IPS-18a (cell line): ENCODE measurements around the gene FAM174A.

Experiments
- H3K27ac ChIP-seq: one replicate; pipeline ENCODE4 v1.5.1; 2013; ENCODE audit warnings: low read length
- H3K27me3 ChIP-seq: one replicate; pipeline ENCODE4 v1.6.1; 2013; ENCODE audit warnings: mild to moderate bottlenecking, low read length; ENCODE audit not compliant: control insufficient read depth, insufficient read depth
- H3K36me3 ChIP-seq: one replicate; pipeline ENCODE4 v1.6.1; 2013; ENCODE audit warnings: low read depth, low read length; ENCODE audit not compliant: control insufficient read depth
- H3K4me1 ChIP-seq: one replicate; pipeline ENCODE4 v1.6.1; 2013; ENCODE audit warnings: low read depth, low read length; ENCODE audit not compliant: control insufficient read depth
- H3K4me3 ChIP-seq: one replicate; pipeline ENCODE4 v1.5.1; 2013; ENCODE audit warnings: low read length
- H3K9ac ChIP-seq: one replicate; pipeline ENCODE4 v1.6.1; 2013; ENCODE audit warnings: mild to moderate bottlenecking, low read length, moderate library complexity
- H3K9me3 ChIP-seq: one replicate; pipeline ENCODE4 v1.6.1; 2013; ENCODE audit warnings: low read depth, low read length; ENCODE audit not compliant: control insufficient read depth

FAM174A gene

GRCh38 chr5:100539519-100539918 is 4.3 kb downstream of the FAM174A start:
- Histone ChIP-seq H3K27me3 (no peaks in the 10 kb centered on the region), H3K9ac (no peak overlapping the region), H3K4me1 (peaks cover 8% of the 10 kb centered on the region), H3K4me3 (no peak overlapping the region), H3K9me3 (no peaks in the 10 kb centered on the region), H3K36me3 (no peaks in the 10 kb centered on the region), H3K27ac (no peak overlapping the region)

GRCh38 chr5:100542086-100542485 is 6.9 kb downstream of the FAM174A start:
- Histone ChIP-seq H3K36me3 (no peaks in the 10 kb centered on the region), H3K9ac (no peak overlapping the region), H3K27me3 (no peaks in the 10 kb centered on the region), H3K9me3 (no peaks in the 10 kb centered on the region), H3K4me3 (no peak overlapping the region), H3K27ac (no peak overlapping the region), H3K4me1 (no peaks in the 10 kb centered on the region)

- no peak overlapping the region for H3K27ac ChIP-seq
- no peaks in the 10 kb centered on the region for H3K36me3 ChIP-seq
- no peaks in the 10 kb centered on the region for H3K9me3 ChIP-seq
- H3K9ac ChIP-seq = no peak overlapping the region
- no peaks in the 10 kb centered on the region for H3K27me3 ChIP-seq
- no peaks in the 10 kb centered on the region for H3K4me1 ChIP-seq
- no peak overlapping the region for H3K4me3 ChIP-seq
These were observed 10.8 kb downstream of the FAM174A start for GRCh38 chr5:100546001-100546400.

GRCh38 chr5:100550531-100551051 is 15.4 kb downstream of the FAM174A start:
- no peaks in the 10 kb centered on the region for H3K9me3 ChIP-seq
- H3K27ac ChIP-seq = no peak overlapping the region
- no peaks in the 10 kb centered on the region for H3K36me3 ChIP-seq
- no peak overlapping the region for H3K9ac ChIP-seq
- H3K4me3 ChIP-seq = no peak overlapping the region
- no peaks in the 10 kb centered on the region for H3K27me3 ChIP-seq
- H3K4me1 ChIP-seq = no peaks in the 10 kb centered on the region

GRCh38 chr5:100551183-100551582 is 16.0 kb downstream of the FAM174A start:
- H3K9me3 ChIP-seq = no peaks in the 10 kb centered on the region
- no peak overlapping the region for H3K27ac ChIP-seq
- no peak overlapping the region for H3K4me3 ChIP-seq
- H3K4me1 ChIP-seq = no peaks in the 10 kb centered on the region
- no peaks in the 10 kb centered on the region for H3K36me3 ChIP-seq
- no peak overlapping the region for H3K9ac ChIP-seq
- H3K27me3 ChIP-seq = no peaks in the 10 kb centered on the region

- Histone ChIP-seq H3K9me3 (no peaks in the 10 kb centered on the region), H3K36me3 (no peaks in the 10 kb centered on the region), H3K27me3 (no peaks in the 10 kb centered on the region), H3K4me3 (no peak overlapping the region), H3K4me1 (no peaks in the 10 kb centered on the region), H3K9ac (no peak overlapping the region), H3K27ac (no peak overlapping the region)
These were observed 18.0 kb downstream of the FAM174A start for GRCh38 chr5:100553209-100553608.

GRCh38 chr5:100560860-100561259 is 25.7 kb downstream of the FAM174A start:
- Histone ChIP-seq H3K36me3 (no peaks in the 10 kb centered on the region), H3K4me1 (peaks cover 4% of the 10 kb centered on the region), H3K9me3 (no peaks in the 10 kb centered on the region), H3K27ac (no peak overlapping the region), H3K4me3 (no peak overlapping the region), H3K27me3 (no peaks in the 10 kb centered on the region), H3K9ac (no peak overlapping the region)

- Histone ChIP-seq H3K9me3 (no peaks in the 10 kb centered on the region), H3K27me3 (no peaks in the 10 kb centered on the region), H3K27ac (no peak overlapping the region), H3K4me1 (peaks cover 4% of the 10 kb centered on the region), H3K36me3 (no peaks in the 10 kb centered on the region), H3K4me3 (no peak overlapping the region), H3K9ac (no peak overlapping the region)
These were observed 27.6 kb downstream of the FAM174A start for GRCh38 chr5:100562821-100563220.

GRCh38 chr5:100566382-100567141 is 31.4 kb downstream of the FAM174A start:
- no peak overlapping the region for H3K27ac ChIP-seq
- no peaks in the 10 kb centered on the region for H3K27me3 ChIP-seq
- no peaks in the 10 kb centered on the region for H3K4me1 ChIP-seq
- H3K36me3 ChIP-seq = no peaks in the 10 kb centered on the region
- H3K4me3 ChIP-seq = no peak overlapping the region
- no peaks in the 10 kb centered on the region for H3K9me3 ChIP-seq
- no peak overlapping the region for H3K9ac ChIP-seq

- Histone ChIP-seq H3K27me3 (no peaks in the 10 kb centered on the region), H3K9me3 (no peaks in the 10 kb centered on the region), H3K4me1 (no peaks in the 10 kb centered on the region), H3K27ac (no peak overlapping the region), H3K4me3 (no peak overlapping the region), H3K9ac (no peak overlapping the region), H3K36me3 (no peaks in the 10 kb centered on the region)
These were observed 39.5 kb downstream of the FAM174A start for GRCh38 chr5:100574716-100575115.

GRCh38 chr5:100575815-100576214 is 40.6 kb downstream of the FAM174A start:
- Histone ChIP-seq H3K4me3 (no peak overlapping the region), H3K36me3 (no peaks in the 10 kb centered on the region), H3K4me1 (no peaks in the 10 kb centered on the region), H3K27ac (no peak overlapping the region), H3K9me3 (no peaks in the 10 kb centered on the region), H3K27me3 (no peaks in the 10 kb centered on the region), H3K9ac (no peak overlapping the region)

GRCh38 chr5:100576217-100576751 is 41.1 kb downstream of the FAM174A start:
- H3K27me3 ChIP-seq = no peaks in the 10 kb centered on the region
- no peak overlapping the region for H3K4me3 ChIP-seq
- no peak overlapping the region for H3K9ac ChIP-seq
- no peaks in the 10 kb centered on the region for H3K4me1 ChIP-seq
- no peaks in the 10 kb centered on the region for H3K9me3 ChIP-seq
- H3K27ac ChIP-seq = no peak overlapping the region
- H3K36me3 ChIP-seq = no peaks in the 10 kb centered on the region
